SHP77 treated with DMSO at 0.1 percent for 48 hours (cell line): ENCODE results near the gene RND2.
"Not testable (repeated sequence)": the region's sequence is repeated elsewhere in the genome, so short reads cannot be mapped to it uniquely, and the experiment has no call there.

Experiments used
- DNase-seq: peaks from one replicate; lab custom pipeline; 2025; lab: John Stamatoyannopoulos, UW

RND2 gene

DNA sequence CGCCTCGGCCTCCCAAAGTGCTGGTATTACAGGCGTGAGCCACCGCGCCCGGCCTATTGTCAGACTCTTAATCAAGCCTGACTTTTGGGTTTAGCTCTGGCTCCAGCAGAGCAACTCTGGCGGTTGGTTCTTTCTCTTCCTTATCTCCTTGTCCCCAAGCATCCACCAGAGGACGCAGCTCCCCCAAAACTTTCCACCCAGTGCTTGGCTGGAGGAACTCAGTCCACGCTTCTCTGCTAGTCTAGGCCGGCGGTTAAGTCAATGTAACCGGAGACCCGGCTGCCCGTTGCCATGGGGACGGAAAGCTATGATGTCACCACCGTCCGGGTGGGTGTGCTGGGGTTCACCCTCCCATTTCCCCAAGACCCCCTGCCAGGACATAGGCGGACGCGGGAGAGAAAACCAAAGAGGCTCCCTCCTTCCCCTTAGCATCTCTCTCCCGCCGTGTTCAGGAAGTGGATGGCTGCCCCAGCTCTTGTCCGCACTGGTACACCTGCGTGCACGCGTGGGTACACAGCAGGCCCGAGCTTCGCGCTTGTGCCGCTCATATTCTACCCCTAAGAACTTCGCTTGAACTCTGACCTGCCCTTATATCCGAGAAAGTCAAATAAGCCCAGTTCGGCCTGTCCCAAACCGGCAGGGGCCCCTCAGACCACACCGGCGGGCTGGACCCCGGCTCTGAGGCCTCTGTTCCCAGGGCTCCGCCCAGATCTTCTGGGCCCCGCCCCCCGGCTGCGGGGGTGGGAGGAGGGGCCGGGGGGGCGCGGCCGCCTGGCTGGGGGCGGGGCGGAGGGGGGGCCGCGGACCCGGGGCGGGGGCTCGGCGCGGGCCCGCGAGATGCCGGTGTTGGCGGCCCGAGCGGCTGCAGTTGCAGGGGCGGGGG, at the start of gene RND2:
Gene RND2 (plus strand): TSS at position 825 of the 883 bp plus-strand sequence. CDS start 117 bp downstream, outside the sequence.
- DNase-seq, result peak; percentile 88

DNA sequence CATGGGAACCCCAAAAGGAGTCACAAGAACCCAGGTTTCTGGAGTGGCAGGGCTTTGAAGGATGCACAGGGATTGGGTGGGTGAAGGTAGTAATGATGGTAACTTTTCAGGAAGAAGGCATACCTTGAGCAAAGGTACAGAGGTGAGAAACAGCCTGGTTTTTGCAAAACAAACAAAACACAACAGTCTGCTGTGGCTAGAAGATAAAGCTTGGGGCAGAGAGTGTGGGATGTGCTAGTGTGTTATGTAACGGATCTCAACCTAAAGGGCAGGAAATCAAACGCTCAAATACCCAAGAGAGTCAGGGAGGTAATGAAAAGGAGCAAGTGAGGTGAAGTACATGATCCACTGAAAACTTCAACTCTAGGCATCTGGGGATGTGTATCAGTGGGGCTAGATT, 49.8 kb upstream of the RND2 start:
- DNase-seq, result no peak

DNA sequence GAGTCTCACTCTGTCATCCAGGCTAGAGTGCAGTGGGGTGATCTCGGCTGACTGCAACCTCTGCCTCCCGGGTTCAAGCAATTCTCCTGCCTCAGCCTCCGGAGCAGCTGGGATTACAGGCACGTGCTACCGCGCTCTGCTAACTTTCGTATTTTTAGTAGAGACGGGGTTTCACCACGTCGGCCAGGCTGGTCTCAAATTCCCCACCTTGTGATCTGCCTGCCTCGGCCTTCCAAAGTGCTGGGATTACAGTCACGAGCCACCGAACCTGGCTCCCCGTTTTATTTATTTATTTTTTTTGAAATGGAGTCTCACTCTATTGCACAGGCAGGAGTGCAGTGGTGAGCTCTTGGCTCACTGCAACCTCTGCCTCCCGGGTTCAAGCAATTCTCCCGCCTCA, 49.3 kb upstream of the RND2 start:
- not testable (repeated sequence) for DNase-seq

DNA sequence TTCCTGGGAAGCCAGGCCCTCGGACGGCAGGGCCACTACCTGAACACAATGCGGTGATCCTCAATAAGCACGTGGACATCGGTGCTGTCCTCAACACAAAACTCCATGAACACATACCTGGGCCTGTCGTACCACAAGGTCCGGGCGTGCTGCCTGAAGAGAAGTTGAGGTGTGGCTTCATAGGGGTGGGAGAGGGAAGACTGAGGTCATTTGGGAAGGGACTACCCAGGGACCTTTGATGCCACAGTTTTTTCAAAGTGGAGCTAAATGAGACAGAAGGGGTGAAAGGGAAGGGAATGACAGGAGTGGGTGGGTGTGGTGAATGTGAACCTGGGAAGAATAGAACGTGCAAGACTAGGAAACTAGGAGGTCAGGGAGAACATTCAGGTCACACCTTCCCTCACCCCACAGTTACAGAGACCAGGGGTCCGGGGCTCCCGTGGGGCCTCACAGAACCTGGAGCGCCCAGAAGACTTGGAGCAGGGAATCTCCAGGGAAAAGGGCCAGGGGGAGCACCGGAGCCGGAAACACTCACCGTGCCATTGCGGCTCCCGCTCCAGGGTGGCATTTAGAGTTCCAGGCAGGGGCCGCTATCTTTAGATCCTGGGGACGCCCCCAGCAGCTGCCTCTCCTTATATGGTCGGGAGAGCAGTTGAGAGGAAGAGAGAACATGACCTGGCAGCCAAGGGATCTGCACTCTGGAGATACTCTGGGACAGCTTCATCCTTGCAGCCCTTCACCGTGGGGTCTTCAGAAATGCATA, 45.3 kb upstream of the RND2 start, which contains the start of gene PTGES3L:
Gene PTGES3L (minus strand): TSS at position 570 of the 763 bp plus-strand sequence. CDS start 27 bp downstream, at position 543.
- peak; percentile 67 for DNase-seq

- peak; percentile 35 for DNase-seq
Measured at GRCh38 chr17:42980274-42980765, 44.7 kb upstream of the RND2 start, which contains the start of gene RUNDC1. Gene RUNDC1 (plus strand): TSS chr17:42980565. CDS start chr17:42980577, 12 bp downstream.

DNA sequence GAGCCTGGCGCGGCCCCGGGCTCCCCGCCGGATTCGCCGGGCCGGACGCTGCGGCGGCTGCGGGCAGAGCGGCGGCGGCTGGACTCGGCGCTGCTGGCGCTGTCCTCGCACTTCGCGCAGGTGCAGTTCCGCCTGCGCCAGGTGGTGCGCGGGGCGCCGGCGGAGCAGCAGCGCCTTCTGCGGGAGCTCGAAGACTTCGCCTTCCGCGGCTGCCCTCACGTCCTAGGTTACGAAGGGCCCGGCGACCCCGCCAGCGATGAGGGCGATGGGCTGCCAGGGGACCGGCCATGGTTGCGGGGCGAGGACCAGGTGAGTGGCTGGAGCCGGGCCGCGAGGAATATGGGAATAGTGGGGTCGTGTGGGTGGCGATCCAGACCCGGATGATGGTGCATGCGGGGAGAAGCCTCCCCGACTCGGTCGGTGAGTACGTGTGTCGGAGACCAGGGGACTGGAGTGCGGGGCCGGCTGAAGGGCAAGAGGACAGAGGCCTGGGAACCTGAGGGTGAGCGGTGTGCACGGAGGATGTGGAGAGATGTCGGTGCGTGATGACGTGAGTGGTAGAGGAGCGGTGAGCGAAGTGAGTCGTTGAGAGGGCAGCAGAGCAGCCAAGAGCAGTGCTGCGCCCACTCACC, 44.1 kb upstream of the RND2 start:
- peak; percentile 27 for DNase-seq

- DNase-seq, result no peak
Measured at GRCh38 chr17:42982266-42982665, 42.8 kb upstream of the RND2 start.

GRCh38 chr17:42985225-42985624, 39.8 kb upstream of the RND2 start:
- no peak for DNase-seq

DNA sequence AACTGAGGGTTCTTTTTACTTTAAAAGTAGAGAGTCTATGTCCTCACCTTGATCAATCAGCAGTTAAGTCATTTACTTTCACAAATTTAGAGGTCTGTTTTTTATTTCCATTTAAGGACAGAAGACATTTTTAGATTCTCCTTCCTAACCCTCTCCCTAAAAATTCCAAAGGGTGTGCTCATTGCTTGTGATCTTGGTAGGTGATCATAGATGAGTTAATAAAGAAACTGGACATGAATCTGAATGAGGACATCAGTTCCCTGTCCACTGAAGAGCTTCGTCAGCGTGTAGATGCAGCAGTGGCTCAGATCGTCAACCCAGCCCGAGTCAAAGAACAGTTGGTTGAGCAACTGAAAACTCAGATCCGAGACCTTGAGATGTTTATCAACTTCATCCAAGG, 35.9 kb upstream of the RND2 start:
- DNase-seq, result no peak

GRCh38 chr17:42989726-42990652, 35.0 kb upstream of the RND2 start:
- no peak for DNase-seq

DNA sequence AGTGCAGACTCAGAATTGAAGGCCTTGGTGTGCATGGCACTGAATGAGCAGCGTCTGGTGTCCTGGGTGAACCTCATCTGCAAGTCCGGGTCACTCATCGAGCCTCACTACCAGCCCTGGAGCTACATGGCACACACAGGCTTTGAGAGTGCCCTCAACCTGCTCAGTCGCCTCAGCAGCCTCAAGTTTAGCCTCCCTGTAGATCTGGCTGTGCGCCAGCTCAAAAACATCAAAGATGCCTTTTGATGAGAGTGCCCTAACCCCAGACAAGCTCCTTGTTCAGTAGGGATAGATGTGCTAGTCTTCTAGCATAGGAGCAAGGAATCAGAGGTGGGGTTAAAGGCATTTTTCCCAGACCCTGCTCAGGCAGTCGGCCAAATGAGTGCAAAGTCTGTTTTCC, 33.6 kb upstream of the RND2 start:
- no peak for DNase-seq

GRCh38 chr17:42992872-42993271, 32.2 kb upstream of the RND2 start:
- DNase-seq, result no peak

GRCh38 chr17:42993913-42994312, 31.1 kb upstream of the RND2 start:
- not testable (repeated sequence) for DNase-seq

DNA sequence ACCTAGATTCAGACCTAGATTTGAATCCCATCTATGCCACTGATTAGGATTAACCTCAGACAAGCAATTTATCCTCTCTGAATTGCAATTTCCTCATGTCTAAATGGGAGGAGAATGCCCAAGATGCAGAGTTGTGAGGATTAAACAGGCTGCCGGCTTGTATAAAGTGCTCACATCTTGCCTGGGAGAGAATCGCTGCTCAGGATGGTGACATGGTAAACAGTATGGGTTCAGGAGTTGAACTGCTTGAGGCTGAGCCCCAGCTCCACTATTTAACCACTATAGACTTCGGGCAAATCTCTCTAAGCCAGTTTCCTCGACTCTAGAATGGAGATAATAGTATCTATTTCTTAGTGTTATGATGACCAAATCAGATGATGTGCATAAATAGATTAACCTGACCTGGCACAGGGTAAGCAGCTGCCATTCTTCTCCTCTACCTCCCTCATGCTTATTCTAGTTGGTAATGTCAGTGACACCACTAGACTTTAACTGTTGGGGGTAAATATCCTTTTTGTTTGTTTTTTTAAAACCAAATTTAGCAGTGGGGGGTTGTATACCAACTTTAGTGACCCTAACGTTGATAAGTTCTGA, 27.5 kb upstream of the RND2 start:
- DNase-seq, result no peak

DNA sequence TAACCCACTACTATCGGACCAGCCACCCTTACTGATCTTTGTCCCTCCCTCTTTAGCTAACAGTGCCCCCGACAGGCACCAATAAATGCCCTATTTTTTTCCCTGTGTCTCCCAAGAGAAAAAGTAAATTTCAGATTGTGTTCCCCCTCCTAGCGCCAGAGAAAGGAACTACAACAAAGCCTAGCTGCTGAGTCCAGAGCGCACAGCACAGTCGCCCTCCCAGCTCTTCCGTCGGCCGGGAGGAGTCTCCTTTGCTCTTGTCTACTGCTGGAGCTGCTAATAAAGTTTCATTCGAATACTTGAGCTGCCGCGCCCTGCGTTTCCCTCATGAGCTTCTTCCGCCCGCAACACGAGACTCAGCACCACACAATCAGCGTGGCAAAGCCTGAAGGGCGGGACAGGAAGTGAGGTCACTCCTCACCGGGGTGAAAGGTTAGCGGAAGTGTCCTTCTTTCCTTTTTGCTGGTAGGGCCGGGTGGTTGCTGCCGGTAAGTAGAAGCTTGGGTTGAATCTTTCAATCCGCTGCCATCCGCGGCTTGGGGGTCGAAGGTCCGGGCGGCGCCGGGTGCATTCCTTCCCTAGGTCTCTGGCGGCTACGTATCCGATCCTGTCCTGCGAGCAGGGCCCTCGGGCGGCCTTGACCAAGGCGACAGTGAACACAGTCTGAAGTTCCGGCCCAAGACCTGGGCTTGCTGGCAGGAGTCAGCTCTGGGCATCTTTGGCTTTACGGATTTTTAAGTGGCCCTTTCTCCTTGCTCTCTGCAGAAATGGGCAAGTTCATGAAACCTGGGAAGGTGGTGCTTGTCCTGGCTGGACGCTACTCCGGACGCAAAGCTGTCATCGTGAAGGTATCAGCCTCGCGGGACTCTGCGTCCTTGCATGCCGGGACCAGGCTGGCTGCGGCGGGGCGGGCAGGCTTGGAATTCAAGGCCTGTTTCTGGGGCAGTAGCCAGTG, 26.8 kb upstream of the RND2 start, which contains the start of gene RPL27:
Gene RPL27 (plus strand): TSS at position 436 of the 955 bp plus-strand sequence. CDS start 332 bp downstream, at position 768.
- peak; percentile 99 for DNase-seq

GRCh38 chr17:42999003-42999525, 26.0 kb upstream of the RND2 start:
- no peak for DNase-seq

DNA sequence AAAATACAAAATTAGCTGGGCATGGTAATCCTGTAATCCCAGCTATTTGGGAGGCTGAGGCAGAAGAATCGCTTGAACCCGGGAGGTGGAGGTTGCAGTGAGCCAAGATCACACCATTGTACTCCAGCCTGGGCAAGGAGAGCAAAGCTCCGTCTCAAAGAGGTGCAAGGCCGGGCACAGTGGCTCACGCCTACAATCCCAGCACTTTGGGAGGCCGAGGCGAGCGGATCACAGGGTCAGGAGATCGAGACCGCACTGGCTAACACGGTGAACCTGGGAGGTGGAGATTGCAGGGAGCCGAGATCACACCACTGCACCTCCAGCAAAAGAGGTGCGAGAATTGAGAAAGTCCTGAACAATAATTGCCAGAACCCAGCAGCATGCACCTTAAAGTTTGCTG, 24.1 kb upstream of the RND2 start:
- not testable (repeated sequence) for DNase-seq

DNA sequence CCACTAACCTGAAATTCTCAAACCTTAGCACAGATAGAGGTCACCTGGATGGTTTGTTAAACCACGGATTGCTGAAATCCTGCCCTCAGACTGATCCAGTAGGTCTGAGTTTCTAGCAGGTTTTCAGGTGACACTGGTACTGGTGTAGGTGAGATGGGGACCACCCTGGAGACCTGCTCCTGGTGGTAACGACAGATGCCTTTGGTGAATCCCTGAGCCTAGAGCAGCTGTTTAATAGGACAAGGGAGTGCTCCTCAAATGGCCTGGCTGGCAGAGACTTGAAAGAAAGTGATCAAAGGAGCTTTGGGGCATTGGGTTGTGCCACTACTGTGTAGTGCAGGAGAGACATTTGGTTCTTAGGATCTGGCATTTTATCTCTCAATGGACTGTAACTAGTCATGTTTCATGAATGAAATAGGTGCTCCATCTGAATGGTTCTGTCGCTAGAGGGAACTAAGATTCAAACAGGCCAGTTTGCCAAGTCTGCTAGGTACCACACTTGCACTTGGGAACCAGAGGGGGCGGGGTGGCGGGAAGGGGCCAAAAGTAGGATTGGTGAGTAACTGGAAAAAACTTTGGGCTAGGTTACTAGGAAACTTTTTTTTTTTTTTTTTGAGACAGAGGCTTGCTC, 21.4 kb upstream of the RND2 start:
- DNase-seq, result no peak
